ENCODE measurements around the gene SEPTIN3. TPM values are rescaled to one million over a fixed set of nuclear protein-coding genes. Genes with fewer than 3 reads are reported as not detected.

Gene SEPTIN3
- polyA plus RNA-seq, 1 donor from 2014 or later: 167 TPM

- Histone ChIP-seq H3K9me3 (ENCODE audit: low read length) (no peaks in the 10 kb centered on the region), H3K4me2 (ENCODE audit: low read length) (no peak overlapping the region), H4K20me1 (ENCODE audit: insufficient read depth) (no peaks in the 10 kb centered on the region), H3F3A (ENCODE audit: insufficient read depth, low read length, poor library complexity, severe bottlenecking) (no peaks in the 10 kb centered on the region), H3K36me3 (ENCODE audit: insufficient read depth, low read length) (no peaks in the 10 kb centered on the region), H3K9me2 (ENCODE audit: insufficient read depth, low read length) (no peaks in the 10 kb centered on the region), H2AFZ (ENCODE audit: low read depth, low read length) (no peak overlapping the region), H3K79me2 (replicated peaks; ENCODE audit: insufficient read depth, low read length) (no peaks in the 10 kb centered on the region), H3K27me3 (ENCODE audit: insufficient read depth, low read depth, low read length) (no peaks in the 10 kb centered on the region), H3K4me3 (ENCODE audit: low read length) (no peak overlapping the region), H3K9ac (ENCODE audit: low read length) (no peak overlapping the region), H3K27ac (ENCODE audit: low read length) (no peak overlapping the region)
- TF ChIP-seq POLR2AphosphoS5 (IDR thresholded peaks at IDR 0.05) (no peak), REST (IDR thresholded peaks at IDR 0.05; ENCODE audit: borderline replicate concordance) (no peak), CTCF (IDR thresholded peaks at IDR 0.05; ENCODE audit: poor library complexity, severe bottlenecking) (no peak), MXI1 (conservative IDR thresholded peaks at IDR 0.05; ENCODE audit: poor library complexity, severe bottlenecking) (no peak), TAF1 (IDR thresholded peaks at IDR 0.05; ENCODE audit: low read depth) (no peak), EP300 (conservative IDR thresholded peaks at IDR 0.05; ENCODE audit: poor library complexity, severe bottlenecking) (no peak), RAD21 (conservative IDR thresholded peaks at IDR 0.05) (no peak), EZH2 (IDR thresholded peaks at IDR 0.05; ENCODE audit: borderline replicate concordance, insufficient read depth, low read length, poor library complexity, severe bottlenecking) (no peak), SMC3 (conservative IDR thresholded peaks at IDR 0.05; ENCODE audit: poor library complexity) (no peak)
Observed at GRCh38 chr22:41935509-41935908, 33.7 kb upstream of the SEPTIN3 start.

- Histone ChIP-seq H3K27ac (ENCODE audit: low read length) (no peak overlapping the region), H3F3A (ENCODE audit: insufficient read depth, low read length, poor library complexity, severe bottlenecking) (no peaks in the 10 kb centered on the region), H3K4me2 (ENCODE audit: low read length) (no peak overlapping the region), H3K36me3 (ENCODE audit: insufficient read depth, low read length) (no peaks in the 10 kb centered on the region), H3K9me2 (ENCODE audit: insufficient read depth, low read length) (no peaks in the 10 kb centered on the region), H3K9ac (ENCODE audit: low read length) (no peak overlapping the region), H4K20me1 (ENCODE audit: insufficient read depth) (no peaks in the 10 kb centered on the region), H3K79me2 (replicated peaks; ENCODE audit: insufficient read depth, low read length) (no peaks in the 10 kb centered on the region), H3K9me3 (ENCODE audit: low read length) (no peaks in the 10 kb centered on the region), H3K27me3 (ENCODE audit: insufficient read depth, low read depth, low read length) (no peaks in the 10 kb centered on the region), H3K4me3 (ENCODE audit: low read length) (no peak overlapping the region), H2AFZ (ENCODE audit: low read depth, low read length) (no peak overlapping the region)
- TF ChIP-seq EP300 (conservative IDR thresholded peaks at IDR 0.05; ENCODE audit: poor library complexity, severe bottlenecking) (no peak), TAF1 (IDR thresholded peaks at IDR 0.05; ENCODE audit: low read depth) (no peak), SMC3 (conservative IDR thresholded peaks at IDR 0.05; ENCODE audit: poor library complexity) (no peak)
Observed at GRCh38 chr22:41936894-41937169, 32.4 kb upstream of the SEPTIN3 start.
